GM18868 (cell line): ENCODE data around the gene INTS14.
"Not testable (repeated sequence)": the region's sequence is repeated elsewhere in the genome, so short reads cannot be mapped to it uniquely, and the experiment has no call there.

Experiments used
- ATAC-seq: cut with Tn5 transposase; IDR thresholded peaks from one replicate; pipeline ENCODE4 v1.9.1; 2021; ENCODE audit warnings: mild to moderate bottlenecking, moderate library complexity; ENCODE audit not compliant: unreplicated experiment

The INTS14 gene

DNA sequence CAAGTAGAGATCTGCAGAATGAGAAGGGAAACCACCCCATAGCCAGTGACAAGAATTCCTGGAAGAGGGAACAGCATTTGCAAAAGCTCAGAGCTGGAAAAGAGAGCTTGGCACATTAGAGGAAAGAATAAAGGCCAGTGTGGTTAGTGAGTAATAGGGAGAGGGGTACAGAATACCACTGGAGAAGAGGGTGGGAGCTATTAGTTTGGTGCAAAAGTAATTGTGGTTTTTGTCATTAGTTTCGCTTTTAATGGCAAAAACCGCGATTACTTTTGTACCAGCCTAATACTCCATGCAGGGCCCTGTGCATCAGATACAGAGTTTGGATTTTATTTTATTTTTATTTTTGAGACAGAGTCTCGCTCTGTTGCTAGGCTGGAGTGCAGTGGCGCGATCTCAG, 20.6 kb upstream of the INTS14 start:
- ATAC-seq = peak; percentile 49

DNA sequence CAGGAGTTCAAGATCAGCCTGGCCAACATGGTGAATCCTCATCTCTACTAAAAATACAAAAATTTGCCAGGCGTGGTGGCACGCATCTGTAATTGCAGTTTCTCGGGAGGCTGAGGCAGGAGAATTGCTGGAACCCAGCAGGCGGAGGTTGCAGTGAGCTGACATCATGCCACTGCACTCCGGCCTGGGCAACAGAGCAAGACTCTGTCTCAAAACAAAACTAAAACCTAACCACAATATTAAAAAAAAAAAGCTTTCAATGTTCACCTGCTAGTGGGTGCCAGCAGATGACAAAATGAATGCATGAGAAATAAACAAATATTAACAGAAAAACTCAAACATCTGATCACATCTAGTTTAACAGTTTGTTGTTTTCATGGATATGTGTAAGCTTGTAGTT, 19.8 kb upstream of the INTS14 start:
- ATAC-seq = no peak

DNA sequence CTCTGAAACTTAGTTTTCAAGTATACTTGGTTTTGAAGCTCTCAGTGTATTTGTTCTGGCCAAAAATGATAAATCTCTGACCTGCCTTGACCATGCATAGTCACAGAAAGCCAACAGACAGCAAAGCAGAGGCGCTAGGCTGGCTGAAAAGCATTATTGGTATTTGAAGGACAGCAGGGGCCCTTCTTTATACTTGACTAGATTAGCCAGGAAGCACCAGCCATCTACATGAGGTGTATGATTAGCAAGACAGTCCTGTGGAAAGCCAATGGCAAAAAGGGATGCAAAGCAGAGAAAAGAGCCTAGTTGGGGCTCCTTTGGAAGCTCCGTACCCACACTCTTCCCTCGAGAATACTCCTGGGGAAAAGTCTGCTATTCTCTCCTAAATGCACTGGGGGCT, 18.6 kb upstream of the INTS14 start:
- no peak for ATAC-seq

DNA sequence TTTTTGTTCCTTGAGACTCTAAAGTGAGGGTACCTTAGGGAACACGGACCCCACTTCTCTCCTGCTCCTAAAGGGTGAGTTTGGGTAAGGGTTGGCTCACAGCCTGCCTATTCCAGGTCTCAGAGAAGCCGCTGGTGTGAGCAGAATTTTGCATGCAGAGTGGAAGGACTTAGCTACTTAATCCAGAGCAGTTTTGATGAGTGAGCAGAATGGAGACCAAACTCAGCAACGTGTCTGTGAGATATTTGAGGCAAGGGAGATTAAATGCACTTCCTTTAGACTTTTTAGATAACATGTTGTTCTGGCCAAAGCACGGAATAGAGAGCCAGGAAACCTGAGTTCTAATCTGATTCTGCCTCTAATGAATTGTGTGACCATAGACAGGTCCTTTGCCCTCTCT, 15.9 kb upstream of the INTS14 start:
- ATAC-seq = no peak

DNA sequence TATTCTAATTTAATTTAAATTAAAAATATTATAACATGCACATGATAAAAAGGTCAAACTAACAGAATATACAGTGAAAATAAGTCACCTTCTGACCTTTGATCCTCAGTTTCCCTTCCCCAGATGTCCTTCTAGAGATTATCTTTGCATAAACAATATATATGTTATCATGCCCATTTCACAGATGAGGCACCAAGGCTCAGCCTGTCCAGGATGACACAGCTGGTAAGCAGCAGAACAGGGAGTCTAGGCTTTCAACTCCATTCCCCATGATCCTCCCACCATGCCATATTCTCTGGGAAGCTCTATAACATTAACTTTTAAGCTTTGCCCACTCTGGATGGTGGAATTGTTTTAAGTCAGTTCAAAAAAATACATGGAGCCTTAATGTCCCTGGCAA, 12.2 kb upstream of the INTS14 start:
- no peak for ATAC-seq

DNA sequence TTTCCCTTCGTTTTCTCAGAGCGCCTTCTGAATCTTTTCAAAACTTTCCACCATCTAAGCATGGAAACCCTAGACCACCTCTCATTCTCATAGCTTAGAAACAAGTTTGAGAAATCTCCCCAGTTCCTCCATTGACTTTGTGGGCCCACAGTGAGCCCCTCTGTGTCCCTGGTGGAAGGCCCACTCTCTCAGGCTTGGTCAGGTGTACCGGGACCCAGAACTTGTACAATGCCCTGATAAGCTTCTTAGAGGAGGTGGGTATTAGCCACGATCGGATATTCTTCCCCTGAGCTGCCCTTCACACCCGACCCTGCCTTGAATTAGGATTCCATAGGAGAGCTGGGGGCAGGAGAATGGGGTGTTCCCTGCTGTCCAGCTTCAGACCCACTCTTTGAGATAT, 10.7 kb upstream of the INTS14 start, which contains the start of gene SLC24A1:
Gene SLC24A1 (plus strand): TSS at position 301 of the 400 bp plus-strand sequence. CDS start 2,143 bp downstream, outside the sequence.
- ATAC-seq = no peak

DNA sequence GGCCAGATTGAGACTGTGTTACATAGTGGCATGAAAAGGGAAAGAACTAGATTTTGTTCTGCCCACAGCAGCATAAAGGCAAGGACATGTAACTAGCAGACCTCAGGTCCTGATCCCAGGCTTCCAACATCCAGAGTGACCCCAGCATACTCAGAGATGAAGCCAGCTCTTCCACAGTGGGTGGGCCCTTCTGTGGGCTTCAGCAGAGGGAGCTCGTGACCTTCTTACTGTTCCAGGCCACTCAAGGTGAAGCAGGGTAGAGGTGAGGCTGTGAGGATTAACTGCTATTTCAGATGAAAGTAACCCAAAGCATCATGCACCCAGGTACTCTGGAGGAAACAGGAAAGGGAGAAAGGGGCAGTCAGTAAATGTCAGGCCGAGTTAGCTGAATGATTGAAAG, 9.9 kb upstream of the INTS14 start:
- no peak for ATAC-seq

DNA sequence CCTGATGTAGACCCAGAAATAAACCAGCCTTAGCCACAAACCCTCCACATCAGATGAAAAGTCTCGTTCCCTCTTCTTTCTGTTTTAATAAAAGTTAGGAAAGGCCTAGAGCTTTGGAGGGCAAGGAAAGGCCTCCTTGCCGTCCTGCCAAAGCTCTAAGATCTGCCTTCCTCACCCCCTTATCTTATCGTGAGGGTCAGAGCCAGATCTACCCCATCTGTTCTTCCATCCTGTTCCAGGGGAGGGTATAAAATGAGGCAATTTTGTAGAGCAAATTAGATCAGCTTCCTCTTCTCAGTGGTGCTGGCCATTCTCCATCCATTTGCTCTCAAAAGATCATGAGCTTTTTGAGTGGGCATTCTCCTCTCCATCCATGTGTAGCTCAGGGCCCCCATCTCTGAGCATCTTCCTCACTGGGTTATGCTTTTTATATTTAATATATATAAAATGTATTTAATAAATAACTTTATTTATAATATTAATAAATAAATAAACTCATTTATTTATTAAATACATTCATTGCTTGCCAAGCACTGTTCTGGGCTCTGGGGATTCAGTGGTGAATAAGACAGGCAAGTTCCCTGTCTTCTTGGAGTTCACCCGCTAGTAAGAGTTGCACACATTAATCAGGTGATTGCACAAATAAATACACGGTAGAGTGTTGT, 8.8 kb upstream of the INTS14 start:
- ATAC-seq = no peak

DNA sequence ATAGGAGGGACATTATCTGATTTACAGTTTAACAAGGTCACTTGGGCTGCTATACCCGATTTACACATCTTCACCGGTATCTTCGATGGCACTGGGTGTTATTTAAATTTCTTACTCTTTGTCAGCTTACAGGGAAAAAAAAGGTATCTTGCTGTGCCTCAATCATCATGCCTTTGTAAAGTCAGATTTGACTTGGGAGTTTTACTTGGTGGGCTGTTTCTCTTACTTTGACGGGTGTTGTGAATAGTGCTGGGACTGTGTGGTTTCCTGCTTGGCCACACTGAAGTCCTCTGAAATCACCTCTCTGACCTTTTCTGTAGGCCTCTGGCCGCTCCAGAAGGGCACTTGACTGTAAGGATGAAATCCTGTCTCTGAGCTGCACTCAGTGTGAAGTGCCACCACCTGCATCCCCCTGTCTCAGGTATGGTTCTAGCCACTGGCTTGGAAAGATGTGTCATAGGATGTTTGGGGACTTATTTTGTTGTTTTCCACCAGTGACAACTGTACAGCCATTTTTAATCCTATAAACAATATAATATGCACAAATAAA, 7.7 kb upstream of the INTS14 start:
- no peak for ATAC-seq

DNA sequence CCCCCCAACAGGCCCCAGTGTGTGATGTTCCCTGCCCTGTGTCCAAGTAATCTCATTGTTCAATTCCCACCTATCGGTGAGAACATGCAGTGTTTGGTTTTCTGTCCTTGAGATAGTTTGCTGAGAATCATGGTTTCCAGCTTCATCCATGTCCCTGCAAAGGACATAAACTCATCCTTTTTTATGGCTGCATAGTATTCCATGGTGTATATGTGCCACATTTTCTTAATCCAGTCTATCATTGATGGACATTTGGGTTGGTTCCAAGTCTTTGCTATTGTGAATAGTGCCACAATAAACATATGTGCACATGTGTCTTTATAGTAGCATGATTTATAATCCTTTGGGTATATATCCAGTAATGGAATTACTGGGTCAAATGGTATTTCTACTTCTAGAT, 5.0 kb upstream of the INTS14 start:
- not testable (repeated sequence) for ATAC-seq

DNA sequence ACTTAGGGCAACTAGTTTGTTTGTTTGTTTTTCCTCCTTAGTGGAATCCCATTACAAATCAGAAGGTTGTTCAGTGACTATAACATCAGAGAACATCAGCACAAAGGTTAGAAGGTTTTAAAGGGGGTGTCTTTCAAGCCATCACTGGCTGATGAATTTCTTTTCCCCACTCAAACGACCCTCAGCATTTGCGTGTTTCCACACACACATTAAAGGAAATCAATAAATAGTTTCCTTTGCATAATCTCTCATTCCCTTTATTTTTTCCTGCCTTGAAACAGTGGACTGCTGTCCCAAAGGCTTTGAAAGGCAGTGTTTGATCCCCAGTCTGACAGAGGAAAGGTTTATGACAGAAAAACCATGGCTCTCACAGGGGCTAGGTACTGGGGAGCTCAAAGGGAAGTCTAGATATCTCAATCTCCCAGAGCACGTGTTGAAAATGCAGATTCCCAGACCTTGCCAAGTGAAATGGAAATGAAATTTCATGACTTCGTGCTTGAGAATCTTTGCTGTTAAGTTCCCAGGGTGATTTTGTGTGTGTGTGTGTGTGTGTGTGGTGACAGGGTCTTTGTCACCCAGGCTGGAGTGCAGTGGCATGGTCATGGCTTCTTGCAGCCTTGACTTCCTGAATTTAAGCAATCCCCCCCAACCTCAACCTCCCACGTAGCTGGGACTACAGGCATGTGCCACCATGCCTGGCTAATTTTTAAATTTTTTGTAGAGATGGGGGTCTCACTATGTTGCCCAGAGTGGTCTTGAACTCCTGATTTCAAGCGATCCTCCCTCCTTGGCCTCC, 2.2 kb upstream of the INTS14 start:
- no peak for ATAC-seq

DNA sequence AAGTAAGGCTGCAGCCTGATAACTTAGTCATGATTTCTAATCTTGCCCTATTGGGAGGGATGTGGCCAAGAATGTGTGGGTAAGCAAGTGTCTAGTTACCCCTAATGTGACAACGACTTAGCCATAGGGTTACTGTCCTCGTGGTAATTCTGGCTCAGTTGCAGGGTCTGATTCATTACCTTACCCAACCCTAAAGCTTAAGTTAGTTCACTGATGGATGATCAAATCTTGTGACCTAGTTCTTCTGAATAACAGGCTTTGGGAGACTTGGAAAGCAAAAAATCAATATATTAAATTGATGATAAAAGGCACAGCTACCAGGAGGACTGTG, 1.6 kb upstream of the INTS14 start:
- ATAC-seq = no peak

DNA sequence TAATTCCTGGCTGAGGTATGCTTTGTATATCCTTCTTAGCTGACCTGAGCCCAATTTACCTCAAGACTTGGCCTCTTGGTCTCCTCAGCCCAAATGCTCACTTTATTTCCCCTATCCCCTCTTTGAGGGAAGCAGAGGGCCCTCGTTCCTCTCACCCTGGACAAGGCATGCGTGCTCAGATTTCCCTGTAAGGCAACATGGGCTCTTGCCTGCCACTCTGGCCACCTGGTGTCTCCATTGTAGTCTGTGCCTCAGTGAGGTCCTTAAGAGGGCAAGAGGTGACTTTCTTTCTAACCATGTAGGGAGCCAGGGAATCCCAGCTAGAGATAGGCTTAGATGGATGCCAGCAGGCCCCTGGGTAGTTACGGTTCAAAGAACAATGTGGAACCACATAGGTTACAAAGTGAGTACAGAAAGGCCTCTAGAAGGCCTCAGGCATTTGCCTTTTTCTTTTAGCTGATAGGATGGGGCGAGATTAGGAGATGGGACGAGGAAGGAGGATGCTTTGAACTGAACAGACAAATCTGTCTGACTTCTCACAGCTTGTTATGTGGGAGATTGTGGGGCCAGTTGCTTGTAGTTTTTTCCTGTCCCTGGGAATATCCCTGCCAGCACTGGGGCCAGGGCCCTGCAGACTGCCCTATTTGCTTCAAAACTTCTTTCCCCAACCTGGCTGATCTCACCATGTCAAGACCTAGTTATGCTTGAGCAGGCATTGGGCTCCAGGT, 1.1 kb upstream of the INTS14 start:
- no peak for ATAC-seq

DNA sequence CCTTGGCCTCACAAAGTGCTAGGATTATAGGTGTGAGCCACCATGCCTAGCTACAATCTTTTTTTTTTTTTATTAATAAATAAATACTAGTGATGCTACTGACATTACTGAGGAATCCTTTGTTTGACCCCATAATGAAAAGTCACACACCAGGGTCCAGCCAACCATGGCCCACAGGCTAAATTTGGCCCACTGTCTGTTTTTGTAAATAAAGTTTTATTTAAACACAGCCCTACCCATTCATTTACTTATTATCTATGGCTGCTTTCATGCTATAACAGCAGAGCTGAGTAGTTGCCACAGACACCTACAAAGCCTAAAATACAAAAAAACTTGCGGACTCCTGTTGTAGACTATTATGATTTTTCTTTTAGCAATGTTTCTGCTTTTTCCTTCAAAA, 7.4 kb downstream of the INTS14 start:
- ATAC-seq = no peak

DNA sequence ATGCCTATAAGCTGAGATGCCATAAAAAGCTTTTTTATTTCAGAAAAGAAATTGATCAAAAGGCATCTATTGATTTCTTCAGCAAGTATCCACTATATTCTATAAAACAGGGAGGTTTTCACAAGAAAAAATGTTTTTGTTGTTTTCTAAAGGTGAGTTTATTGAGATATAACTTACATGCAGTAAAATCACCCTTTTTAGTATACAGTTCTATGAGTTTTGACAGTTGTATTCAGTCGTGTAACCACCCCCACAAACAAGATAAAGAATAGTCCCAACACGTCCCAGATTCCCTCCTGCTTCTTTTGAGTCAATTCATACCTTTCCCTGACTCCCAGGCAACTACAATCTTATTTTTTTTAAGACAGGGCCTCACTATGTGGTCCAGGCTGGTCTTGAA, 7.8 kb downstream of the INTS14 start:
- no peak for ATAC-seq

DNA sequence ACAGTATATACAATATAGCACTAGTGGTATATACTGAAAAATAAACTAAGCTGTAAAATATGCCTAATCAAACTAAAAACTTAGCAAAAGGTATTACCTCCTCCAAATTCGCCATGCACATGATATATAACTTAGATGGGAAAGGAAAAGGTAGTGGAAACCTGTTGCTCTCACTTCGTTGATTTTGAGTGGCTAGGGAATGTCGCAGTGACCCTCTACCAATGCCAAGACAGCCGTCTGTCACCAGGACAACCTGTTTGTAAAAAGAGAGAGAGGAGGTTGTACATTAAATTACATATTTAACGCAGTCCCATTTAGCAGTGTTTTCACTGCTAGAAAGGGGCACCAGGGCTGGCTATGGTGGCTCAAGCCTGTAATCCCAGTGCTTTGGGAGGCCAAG, 11.3 kb downstream of the INTS14 start:
- ATAC-seq = no peak

DNA sequence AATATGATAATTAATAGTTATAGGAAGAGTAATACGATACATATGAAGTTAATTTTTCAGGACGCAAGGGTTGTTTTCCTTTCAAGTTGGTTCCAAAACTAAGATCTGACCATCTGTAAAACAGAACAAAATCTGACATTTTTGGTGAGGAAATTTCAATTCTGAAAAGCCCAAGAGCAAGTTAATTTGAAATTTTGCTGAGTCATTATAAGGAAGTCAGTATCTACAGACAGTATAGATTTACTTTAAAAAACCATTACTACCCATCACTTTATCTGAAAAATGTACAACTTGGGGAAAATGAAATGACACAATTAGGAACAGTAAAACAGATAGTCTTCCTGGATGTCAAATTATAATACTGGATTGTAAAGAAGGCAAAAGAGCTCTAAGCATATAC, 12.5 kb downstream of the INTS14 start:
- ATAC-seq = no peak

DNA sequence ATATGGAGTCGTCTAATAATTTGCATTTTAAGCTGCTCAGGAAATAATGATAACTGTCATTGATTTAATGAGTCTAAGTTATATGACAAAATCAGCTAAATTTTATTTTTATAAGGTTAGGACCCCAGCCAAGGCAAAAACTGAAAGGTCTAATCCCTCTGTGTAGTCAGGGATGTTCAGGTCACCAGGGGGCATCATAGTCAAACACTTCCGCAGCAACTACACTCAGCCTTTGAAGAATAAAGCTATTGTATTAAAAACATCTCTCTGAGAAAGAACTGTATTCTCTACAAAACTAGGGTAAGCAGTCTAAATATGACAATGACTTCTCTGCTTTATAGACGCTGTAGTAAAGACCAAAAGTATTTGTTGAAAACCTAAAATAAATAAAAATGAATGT, 15.0 kb downstream of the INTS14 start:
- no peak for ATAC-seq

DNA sequence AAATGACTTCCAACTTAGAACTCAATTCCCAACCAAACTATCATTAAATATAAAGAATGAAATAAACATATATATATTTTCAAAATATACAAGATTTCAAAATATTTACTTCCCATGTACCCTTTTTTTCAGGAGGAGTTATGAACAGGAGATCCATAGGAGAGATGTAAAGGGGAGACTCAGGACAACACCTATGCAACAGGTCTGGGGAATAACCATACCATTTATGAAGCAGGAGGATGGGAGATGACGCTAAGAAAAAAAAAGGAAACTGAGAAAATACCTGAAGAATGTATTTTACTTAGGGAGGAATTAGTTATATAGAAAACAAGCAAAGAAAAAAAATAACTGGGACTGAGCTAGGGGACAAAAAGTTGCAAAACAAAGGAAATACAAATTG, 23.8 kb downstream of the INTS14 start:
- no peak for ATAC-seq

DNA sequence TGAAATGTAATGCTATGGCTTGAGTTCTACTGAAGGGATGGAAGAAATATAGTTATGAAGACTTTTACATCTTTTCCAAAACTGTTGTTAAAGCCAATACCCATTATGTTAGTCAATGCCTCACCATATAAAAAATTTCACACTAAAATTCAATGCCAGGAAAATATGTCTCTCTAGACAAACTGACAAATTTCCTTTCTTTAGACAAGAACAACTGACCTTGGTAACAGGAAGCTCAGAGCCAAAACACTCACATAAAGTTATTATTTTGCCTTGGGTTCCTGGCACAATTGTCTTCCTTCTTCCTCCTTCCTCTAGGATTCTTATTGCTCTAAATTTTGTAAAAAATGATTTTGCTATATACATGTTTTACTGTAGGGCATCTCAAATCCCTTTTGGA, 26.7 kb downstream of the INTS14 start:
- ATAC-seq = no peak

DNA sequence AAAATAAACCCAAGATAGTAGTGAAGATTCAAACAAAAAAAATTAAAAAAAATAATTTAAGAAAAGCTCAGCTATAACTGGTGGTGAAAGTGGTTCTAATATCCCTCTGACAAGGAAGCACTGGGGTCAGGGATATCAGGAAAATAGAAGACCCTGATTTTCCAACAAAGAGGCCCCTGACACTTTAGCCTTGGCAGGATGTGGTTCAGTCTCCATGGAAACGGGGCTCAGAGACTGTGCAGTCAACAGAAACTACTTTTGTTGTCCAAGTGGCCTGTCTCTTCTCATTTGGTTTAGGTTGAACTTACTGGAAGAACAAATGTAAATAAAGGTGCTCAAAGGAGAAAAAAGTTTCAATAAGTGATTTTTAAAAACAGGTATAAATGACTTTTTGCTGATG, 27.2 kb downstream of the INTS14 start:
- ATAC-seq = peak; percentile 43

DNA sequence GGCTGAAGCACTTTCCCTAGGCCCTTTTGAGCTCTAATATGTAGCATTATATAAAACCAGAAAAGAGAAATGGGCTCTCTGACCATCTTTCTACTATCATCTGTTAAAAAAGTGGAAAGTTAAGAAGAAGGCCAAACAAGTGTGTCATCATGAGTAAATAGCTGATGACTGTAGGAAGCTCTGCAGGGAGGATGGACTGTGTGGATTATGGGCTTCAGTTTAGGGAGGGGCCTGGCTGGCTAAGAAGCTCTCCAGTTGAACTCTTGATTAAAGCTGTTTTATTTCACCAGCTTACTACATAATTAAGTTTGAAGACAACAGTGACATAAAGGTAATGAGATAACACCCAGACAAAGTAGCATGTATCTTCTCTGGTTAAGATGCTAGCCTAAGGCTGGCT, 30.6 kb downstream of the INTS14 start:
- ATAC-seq = no peak
